GM19193 (cell line): ENCODE data around the gene PRUNE1.

Experiments used
- POLR2A ChIP-seq: IDR thresholded peaks from 4 replicates; pipeline ENCODE4 v1.6.1; 2011; ENCODE audit not compliant: insufficient read depth, insufficient read length; ENCODE audit errors: extremely low read depth

Gene PRUNE1, protein sequence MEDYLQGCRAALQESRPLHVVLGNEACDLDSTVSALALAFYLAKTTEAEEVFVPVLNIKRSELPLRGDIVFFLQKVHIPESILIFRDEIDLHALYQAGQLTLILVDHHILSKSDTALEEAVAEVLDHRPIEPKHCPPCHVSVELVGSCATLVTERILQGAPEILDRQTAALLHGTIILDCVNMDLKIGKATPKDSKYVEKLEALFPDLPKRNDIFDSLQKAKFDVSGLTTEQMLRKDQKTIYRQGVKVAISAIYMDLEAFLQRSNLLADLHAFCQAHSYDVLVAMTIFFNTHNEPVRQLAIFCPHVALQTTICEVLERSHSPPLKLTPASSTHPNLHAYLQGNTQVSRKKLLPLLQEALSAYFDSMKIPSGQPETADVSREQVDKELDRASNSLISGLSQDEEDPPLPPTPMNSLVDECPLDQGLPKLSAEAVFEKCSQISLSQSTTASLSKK

DNA sequence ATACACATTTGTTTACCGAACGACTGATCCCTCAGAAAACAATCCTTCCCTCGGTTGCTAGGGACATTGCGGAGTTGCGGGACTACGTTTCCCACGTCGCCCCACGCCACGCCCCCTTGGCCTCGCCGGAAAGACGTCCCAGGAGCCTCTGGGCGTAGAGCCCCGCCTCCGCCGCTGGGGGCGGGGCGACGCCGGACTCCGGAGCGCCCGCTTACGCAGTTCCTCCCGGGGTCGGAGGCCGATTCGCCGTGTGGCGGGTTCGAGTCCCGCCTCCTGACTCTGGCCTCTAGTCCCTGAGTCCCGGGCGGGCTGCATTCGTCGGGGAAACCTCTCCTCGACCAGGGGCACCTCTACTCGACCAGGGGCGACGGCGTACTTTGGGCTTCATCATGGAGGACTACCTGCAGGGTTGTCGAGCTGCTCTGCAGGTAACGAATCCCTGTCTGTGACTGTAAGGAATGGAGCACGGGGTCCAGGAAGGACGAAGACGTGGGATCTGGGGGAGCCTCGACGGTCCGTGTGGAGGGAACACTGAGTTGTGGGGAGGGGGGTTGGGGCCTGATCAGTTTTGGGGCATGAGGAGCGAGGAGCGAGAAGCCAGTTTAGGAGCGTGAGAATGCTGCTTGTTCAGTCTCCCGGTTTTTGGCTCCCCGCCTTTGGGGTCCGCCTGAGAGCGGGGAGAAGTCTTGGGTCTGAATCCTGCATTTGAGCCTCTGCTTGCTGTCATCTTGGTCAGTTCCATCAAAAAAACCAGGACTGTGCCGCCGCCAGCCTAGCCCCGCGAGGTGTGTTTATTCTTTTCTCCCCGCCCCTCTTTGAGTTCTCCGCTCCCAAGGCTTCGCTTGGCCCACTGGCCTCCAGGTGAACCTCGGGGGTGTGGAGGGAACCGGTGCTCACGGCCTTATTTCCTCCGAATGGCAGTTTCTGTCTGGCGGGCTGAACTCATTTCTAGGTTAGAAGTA, at the start of gene PRUNE1:
Gene PRUNE1 (plus strand): TSS at position 206 of the 962 bp plus-strand sequence. CDS start 184 bp downstream, at position 390.
- TF ChIP-seq POLR2A: peak; percentile 60

DNA sequence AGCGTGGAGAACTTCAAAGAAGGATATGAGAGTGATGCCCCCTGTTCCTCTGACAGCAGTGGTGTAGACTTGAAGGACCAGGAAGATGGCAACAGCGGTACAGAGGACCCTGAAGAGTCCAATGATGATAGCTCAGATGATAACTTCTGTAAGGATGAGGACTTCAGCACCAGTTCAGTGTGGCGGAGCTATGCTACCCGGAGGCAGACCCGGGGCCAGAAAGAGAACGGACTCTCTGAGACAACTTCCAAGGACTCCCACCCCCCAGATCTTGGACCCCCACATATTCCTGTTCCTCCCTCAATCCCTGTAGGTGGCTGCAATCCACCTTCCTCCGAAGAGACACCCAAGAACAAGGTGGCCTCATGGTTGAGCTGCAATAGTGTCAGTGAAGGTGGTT, 47.6 kb upstream of the PRUNE1 start:
- no peak for TF ChIP-seq POLR2A

DNA sequence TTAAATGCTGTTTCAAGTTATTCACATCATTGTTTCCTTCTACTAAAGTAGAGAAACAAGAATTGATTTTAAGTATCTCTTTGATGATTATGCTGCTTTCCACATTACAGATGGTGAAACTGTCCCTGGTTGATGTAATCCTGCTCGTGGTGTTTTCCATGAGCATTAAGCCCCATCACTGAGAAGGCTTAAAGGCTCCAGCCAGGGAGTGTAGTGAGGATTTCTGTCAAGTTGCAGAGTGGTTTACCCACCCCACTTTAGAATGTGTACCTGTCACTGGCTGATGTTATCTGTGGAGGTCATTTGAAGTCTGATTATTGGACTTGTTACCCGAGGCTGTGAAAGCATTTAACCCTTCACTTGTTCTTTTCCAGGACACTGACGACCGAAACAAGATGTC, 46.5 kb upstream of the PRUNE1 start:
- no peak for TF ChIP-seq POLR2A

DNA sequence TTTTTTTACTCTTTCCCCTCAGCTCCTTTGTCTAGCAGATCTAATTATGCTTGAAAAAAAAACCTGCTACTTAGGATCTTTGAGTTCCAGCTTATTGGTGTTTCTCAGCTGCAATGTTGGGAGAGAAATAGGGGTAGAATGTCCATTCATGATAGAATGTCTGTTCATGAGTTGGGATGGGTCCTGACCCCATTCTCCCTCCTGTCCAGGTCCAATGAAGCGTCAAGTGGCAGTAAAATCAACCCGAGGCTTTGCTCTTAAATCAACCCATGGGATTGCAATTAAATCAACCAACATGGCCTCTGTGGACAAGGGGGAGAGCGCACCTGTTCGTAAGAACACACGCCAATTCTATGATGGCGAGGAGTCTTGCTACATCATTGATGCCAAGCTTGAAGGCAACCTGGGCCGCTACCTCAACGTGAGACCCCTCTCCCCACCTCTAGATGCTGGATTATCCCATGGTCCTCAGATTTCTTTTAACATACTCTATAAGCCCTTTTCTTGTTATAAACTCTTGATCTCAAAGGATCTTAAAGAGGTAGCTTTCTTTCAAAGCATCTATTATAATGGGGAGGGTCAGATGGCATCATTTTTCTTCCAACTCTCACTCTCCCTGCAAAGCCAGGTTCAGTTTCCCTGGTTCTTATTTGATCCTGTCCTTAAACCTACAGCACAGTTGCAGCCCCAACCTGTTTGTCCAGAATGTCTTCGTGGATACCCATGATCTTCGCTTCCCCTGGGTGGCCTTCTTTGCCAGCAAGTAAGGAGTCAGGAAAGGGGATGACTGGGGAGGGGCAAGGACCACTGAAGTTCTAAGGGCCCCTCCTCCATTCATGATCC, 44.7 kb upstream of the PRUNE1 start:
- TF ChIP-seq POLR2A: no peak

DNA sequence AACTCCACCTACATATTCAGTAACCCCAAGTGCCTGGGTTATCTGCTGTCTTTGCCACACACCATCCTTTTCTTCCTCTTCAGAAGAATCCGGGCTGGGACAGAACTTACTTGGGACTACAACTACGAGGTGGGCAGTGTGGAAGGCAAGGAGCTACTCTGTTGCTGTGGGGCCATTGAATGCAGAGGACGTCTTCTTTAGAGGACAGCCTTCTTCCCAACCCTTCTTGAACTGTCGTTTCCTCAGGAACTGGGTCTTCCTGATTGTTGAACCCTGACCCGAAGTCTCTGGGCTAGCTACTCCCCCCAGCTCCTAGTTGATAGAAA, 44.1 kb upstream of the PRUNE1 start:
- no peak for TF ChIP-seq POLR2A

DNA sequence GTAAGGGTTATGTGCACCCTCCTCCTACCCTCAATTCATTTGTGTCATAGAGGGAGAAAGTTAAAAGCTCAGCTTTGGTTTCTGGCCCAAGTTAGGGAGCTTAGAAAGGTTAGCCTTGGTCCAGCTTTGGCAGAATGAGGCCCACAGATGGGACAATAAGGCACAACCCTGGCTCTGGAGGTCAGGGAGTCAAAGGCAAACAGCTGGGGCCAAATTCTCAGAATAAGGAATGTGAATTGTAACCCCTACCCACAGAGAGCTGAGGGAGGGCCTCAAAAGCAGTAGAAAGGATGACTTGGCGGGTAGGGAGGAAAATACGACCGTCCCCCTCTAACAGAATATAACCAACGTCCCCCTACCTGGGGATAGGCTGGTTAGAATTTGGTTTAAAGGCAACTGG, 42.6 kb upstream of the PRUNE1 start:
- no peak for TF ChIP-seq POLR2A

DNA sequence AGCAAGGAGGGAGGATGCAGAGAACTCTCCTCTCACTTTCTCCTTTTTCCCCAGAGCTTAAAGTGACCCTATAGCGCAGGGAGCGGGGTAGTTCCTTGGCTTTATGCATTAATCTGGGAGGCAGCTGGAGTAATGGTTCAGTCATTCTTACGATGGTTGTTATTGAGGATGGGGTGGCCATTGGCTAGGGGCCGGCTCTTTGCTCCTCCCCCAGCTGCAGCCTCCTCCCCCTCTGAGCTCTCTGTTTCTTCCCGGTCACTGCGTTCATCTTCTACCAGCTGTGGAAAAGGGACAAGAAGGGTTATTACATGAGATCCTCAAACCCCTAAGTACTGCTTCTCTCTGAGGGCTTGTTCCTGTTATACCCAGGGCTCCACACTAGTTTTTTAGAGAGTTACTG, 42.2 kb upstream of the PRUNE1 start:
- TF ChIP-seq POLR2A: no peak

DNA sequence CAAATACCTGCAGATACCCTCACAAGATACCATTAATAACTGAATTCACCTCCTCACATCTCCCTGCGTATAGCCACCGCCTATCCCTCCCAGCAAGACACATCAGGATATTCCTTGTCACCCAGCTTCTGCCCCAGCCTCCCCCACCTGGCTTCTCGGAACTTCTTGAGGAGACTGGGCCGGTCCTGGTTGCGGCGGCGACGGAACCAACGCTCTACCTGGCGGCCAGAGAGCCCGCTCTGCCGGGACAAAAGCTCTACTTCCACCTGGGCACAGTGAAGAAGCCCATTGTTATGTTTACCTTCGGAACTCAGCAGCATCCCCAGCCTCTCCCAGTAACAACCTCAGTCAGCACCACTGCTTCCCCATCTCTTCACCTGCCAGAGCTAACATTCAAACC, 40.3 kb upstream of the PRUNE1 start:
- no peak for TF ChIP-seq POLR2A

DNA sequence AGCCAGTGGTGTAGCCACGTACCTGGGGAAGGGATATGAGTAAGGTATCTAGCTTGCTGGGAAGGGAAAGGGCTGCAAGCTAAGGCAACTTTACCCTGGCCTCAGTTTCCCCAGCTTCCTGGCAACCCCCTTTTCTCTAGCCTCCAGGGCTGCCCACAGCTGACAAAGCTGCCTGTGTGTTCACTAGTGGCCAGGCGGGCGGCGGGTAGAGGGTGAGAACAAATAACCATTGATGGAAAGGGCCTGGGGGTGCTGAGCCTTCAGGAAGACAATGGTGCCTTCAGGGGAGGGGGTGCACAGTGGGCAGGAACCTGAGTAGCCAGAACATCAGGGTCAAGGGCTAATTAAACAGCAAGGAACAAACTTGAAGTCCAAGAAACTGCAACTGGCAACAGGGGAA, 39.8 kb upstream of the PRUNE1 start:
- no peak for TF ChIP-seq POLR2A

DNA sequence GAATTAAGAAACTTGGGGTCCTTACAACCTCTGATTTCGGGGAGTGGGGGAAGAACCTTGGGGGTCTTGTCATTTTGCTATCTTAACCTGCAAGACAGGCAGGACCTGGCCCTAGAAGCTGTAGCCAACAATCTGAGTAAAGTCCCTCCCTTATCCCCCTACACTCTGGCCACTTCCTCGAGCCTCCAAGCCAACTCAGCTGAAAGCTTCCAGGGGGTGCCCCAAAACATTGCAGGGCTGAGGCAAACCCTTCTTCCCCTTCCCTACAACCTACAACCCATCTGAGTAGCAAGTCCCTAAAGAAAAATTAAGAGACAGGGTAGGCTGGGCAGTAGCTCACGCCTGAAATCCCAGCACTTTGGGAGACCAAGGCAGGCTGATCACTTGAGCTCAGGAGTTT, 38.6 kb upstream of the PRUNE1 start:
- no peak for TF ChIP-seq POLR2A

DNA sequence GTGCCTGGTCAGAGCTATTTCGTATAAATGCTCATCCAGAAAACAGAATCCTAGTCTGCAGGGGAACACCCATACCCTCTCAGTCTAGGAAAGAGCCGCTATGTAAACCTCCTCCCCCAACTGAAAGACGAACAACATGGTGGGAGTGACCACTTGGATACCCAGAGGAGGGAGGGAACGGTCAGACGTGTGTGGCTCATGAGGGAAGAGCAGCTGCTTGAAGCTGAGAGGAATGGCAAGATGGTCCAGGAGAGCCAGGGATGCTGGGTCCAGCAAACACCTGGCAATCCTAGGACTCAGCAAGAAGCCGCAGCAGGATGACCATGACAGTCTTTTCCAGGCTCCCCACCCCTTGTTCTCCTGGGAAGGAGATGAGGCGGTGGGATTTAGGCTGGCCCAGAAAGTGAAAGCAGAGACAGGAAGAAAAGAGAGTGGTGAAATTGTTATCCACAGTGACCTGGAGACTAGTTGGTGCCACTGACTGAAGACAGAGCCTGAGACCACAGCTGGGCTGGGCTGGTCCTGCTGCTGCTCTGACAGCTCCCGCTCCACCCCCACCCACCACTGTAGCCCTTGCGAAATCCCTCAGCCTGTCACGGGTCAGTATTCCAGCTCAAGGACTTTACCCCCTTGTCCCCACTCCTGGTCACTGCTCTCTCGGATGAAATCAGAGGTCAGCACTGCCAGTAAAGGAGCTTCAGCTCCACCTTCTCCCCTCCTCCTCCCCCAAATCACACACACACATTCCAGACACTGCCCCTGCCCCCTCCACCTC, 37.3 kb upstream of the PRUNE1 start:
- no peak for TF ChIP-seq POLR2A

DNA sequence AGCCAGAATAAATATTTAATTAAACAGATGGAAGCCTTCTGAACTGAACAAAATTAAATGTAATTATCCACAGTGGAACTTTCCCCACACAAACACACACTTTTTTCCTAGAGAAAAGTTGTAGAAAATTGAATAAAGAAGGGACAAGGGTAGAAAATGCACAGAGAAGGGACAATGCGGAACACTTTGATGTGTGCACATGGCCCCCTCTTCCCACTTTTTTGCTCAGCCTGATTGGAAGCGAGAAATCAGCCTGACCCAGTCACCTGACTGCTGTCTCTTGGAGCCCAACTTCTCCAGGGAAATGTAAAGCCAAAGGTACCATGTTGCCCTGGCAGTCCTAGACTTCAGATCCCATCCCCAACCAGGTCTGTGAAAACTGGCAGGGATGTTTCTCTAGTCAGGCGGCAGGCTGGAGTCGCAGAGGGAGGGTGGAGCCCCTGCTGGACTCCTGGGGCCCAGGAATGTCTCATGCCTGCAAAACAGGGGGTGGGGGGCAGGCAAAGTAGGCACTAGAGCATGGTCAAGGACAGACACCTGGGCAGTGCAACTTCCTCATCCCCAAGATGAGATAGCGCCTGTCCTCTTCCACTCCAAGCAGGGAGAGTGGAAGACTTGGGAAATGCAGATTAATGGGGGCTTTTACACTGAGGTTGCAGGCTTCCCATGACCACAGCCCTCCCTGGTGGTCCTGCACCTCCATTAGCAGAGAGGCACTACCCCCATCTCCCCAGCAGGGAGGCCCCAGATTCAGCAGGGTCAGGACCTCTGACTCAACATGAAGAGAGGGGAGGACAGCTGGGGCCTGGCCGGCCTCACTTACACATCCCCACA, 36.4 kb upstream of the PRUNE1 start:
- no peak for TF ChIP-seq POLR2A

DNA sequence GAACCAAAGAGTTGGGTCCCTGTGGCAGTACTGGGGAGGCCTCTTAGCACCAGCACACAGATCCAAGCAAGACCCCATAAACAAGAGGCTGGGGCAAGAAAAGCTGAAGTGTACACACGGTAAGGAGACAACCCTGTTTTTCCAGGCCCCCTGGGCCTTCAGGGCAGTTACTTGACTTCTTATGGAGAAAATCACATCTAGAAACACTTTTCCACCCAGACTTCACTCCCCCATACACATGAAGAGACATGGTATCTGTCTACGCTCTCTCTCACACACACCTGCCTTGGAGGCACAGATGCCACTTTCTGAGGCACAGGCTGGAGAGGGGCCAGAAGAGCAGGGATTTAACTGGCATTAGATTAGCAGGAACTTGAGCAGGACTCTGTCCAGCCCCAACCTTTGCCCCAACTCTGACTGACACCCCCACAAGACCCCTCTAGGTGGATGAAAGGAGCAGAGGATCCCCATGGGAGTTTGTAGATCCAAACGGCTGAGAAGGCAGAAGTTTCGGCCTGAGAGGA, 35.8 kb upstream of the PRUNE1 start:
- no peak for TF ChIP-seq POLR2A
